HCT116 (cell line): ENCODE results near the gene MYL5. TPM values are rescaled to one million over a fixed set of nuclear protein-coding genes. Genes with fewer than 3 reads are reported as not detected.

Experiments used
- ATAC-seq: fragments of 200-7000 bp; cut with Tn5 transposase; 2 replicates; pipeline ENCODE4 v1.9.1; 2020; ENCODE audit warnings: mild to moderate bottlenecking, moderate library complexity
- BruUV-seq: library from RNA; stranded (reverse); fragments of 400-500 nt; replicated peaks from 2 replicates; lab custom pipeline; 2021; lab: Mats Ljungman, UMichigan
- CTCF ChIA-PET: fragments of 300-600 bp; sonication (Branson Sonifier 250); formaldehyde crosslinking; loops from one replicate; lab custom pipeline; 2021; ENCODE audit warnings: antibody characterized with exemption; lab: Charles Lee
- POLR2A ChIA-PET: fragments of 300-600, 350-600 bp; sonication (Branson Sonifier 250); formaldehyde crosslinking; loops from one replicate; lab custom pipeline; 2021; ENCODE audit warnings: antibody characterized with exemption; lab: Charles Lee
- RAD21 ChIA-PET, 2 experiments: fragments of 300-600 bp; sonication (Branson Sonifier 250); formaldehyde crosslinking; loops; one replicate each; lab custom pipeline; 2023; ENCODE audit warnings: low total read pairs in 2 of 2; ENCODE audit not compliant: uncharacterized antibody in 2 of 2, unreplicated experiment in 2 of 2, low non-redundant PET in 1 of 2; lab: Charles Lee
- DNase-seq: peaks from one replicate; pipeline ENCODE4 v3.0.0-alpha.2; 2010; ENCODE audit warnings: low read depth, low spot score
- H2AFZ ChIP-seq: fragments of 200-600 bp; shearing (Covaris generic), sonication (generic); 2 replicates; pipeline ENCODE4 v1.6.1; 2017; ENCODE audit warnings: low read depth, mixed run types, mixed read lengths, antibody characterized with exemption, low read length; ENCODE audit not compliant: poor library complexity, severe bottlenecking
- H3K27ac ChIP-seq: 2 replicates; pipeline ENCODE4 v1.5.1; 2012; ENCODE audit warnings: low read depth, low read length
- H3K27me3 ChIP-seq: fragments of 200-600 bp; sonication (generic); 2 replicates; pipeline ENCODE4 v1.6.1; 2016; ENCODE audit warnings: mixed run types, low read length, mixed read lengths; ENCODE audit not compliant: insufficient read depth
- H3K36me3 ChIP-seq, 2 experiments: fragments of 200-500 bp in 1 of 2; fragments of 200-600 bp in 1 of 2; sonication (Bioruptor generic) in 1 of 2; sonication (generic) in 1 of 2; 2 replicates each; pipeline versions ENCODE4 v1.5.1 to v1.6.1; 2014 to 2016; ENCODE audit warnings: low read length in 2 of 2, inconsistent platforms in 1 of 2, mixed read lengths in 1 of 2, mixed run types in 1 of 2; ENCODE audit not compliant: insufficient read depth in 2 of 2, control insufficient read depth in 1 of 2
- H3K4me1 ChIP-seq, 2 experiments: fragments of 200-600 bp in 1 of 2; sonication (generic) in 1 of 2; 2 replicates each; pipeline versions ENCODE4 v1.5.1 to v1.6.1; 2012 to 2017; ENCODE audit warnings: low read length in 2 of 2, inconsistent platforms in 1 of 2, mild to moderate bottlenecking in 1 of 2, mixed read lengths in 1 of 2, mixed run types in 1 of 2, moderate library complexity in 1 of 2; ENCODE audit not compliant: insufficient read depth in 2 of 2, control insufficient read depth in 1 of 2
- H3K4me2 ChIP-seq: fragments of 200-600 bp; sonication (generic); 2 replicates; pipeline ENCODE4 v1.6.1; 2017; ENCODE audit warnings: mixed run types, low read length, mixed read lengths
- H3K4me3 ChIP-seq, 2 experiments: fragments of 200-600 bp in 1 of 2; sonication (generic) in 1 of 2; replicated peaks in 1 of 2; 2 replicates each; pipeline ENCODE4 v1.5.1; 2011 to 2016; ENCODE audit warnings: low read length in 2 of 2, control low read depth in 1 of 2, low read depth in 1 of 2, mild to moderate bottlenecking in 1 of 2, mixed read lengths in 1 of 2, mixed run types in 1 of 2
- H3K79me2 ChIP-seq: fragments of 200-600 bp; sonication (generic); 2 replicates; pipeline ENCODE4 v1.6.1; 2017; ENCODE audit warnings: mild to moderate bottlenecking, mixed run types, low read length, moderate library complexity, mixed read lengths; ENCODE audit not compliant: insufficient read depth
- H3K9ac ChIP-seq: fragments of 200-600 bp; sonication (generic); 2 replicates; pipeline ENCODE4 v1.6.1; 2016; ENCODE audit warnings: low read length, mixed read lengths
- H3K9me2 ChIP-seq: fragments of 200-600 bp; sonication (generic), shearing (Covaris generic); 2 replicates; pipeline ENCODE4 v1.6.1; 2017; ENCODE audit warnings: mixed run types, mild to moderate bottlenecking, moderate library complexity; ENCODE audit not compliant: insufficient read depth
- H3K9me3 ChIP-seq, 2 experiments: fragments of 200-500 bp in 1 of 2; fragments of 200-600 bp in 1 of 2; sonication (Bioruptor generic) in 1 of 2; sonication (generic) in 1 of 2; 2 replicates each; pipeline ENCODE4 v1.6.1; 2014 to 2017; ENCODE audit warnings: low read length in 2 of 2, mixed read lengths in 2 of 2, inconsistent platforms in 1 of 2, low read depth in 1 of 2, mild to moderate bottlenecking in 1 of 2, mixed run types in 1 of 2, moderate library complexity in 1 of 2; ENCODE audit not compliant: control insufficient read depth in 1 of 2, insufficient read depth in 1 of 2
- H4K20me1 ChIP-seq: fragments of 200-600 bp; sonication (generic), shearing (Covaris generic); 2 replicates; pipeline ENCODE4 v1.6.1; 2017; ENCODE audit warnings: mixed run types, mild to moderate bottlenecking, moderate library complexity; ENCODE audit not compliant: insufficient read depth
- CBX3 ChIP-seq: IDR thresholded peaks from 2 replicates; pipeline ENCODE4 v1.6.1; 2012; ENCODE audit warnings: low read depth
- EGR1 ChIP-seq: IDR thresholded peaks from 2 replicates; pipeline ENCODE4 v1.6.1; 2012; ENCODE audit warnings: low read depth
- ELF1 ChIP-seq: IDR thresholded peaks from 2 replicates; pipeline ENCODE4 v1.6.1; 2012; ENCODE audit warnings: low read depth, borderline replicate concordance
- EZH2 ChIP-seq: fragments of 200-600 bp; sonication (generic); IDR thresholded peaks from 2 replicates; pipeline ENCODE4 v1.6.1; 2017; ENCODE audit warnings: antibody characterized with exemption, mixed run types
- EZH2phosphoT487 ChIP-seq: fragments of 200-600 bp; IDR thresholded peaks from 2 replicates; pipeline ENCODE4 v1.6.1; 2018; ENCODE audit warnings: antibody characterized with exemption, borderline replicate concordance
- FOSL1 ChIP-seq: IDR thresholded peaks from 2 replicates; pipeline ENCODE4 v1.6.1; 2012; ENCODE audit warnings: low read depth
- JUND ChIP-seq: IDR thresholded peaks from 2 replicates; pipeline ENCODE4 v1.6.1; 2012
- POLR2A ChIP-seq: IDR thresholded peaks from 2 replicates; pipeline ENCODE4 v1.7.0; 2011; ENCODE audit warnings: borderline replicate concordance; ENCODE audit not compliant: insufficient read depth, insufficient read length; ENCODE audit errors: extremely low read depth
- REST ChIP-seq: IDR thresholded peaks from 2 replicates; pipeline ENCODE4 v1.6.1; 2012; ENCODE audit warnings: low read depth
- SP1 ChIP-seq: IDR thresholded peaks from 2 replicates; pipeline ENCODE4 v1.6.1; 2012; ENCODE audit warnings: low read depth
- SRF ChIP-seq: IDR thresholded peaks from 2 replicates; pipeline ENCODE4 v1.6.1; 2012; ENCODE audit warnings: low read depth
- TCF7L2 ChIP-seq: IDR thresholded peaks from 2 replicates; pipeline ENCODE4 v1.7.0; 2011; ENCODE audit warnings: borderline replicate concordance, inconsistent platforms; ENCODE audit not compliant: insufficient read depth, insufficient read length; ENCODE audit errors: extremely low read depth
- YY1 ChIP-seq: IDR thresholded peaks from 2 replicates; pipeline ENCODE4 v1.6.1; 2011; ENCODE audit warnings: low read length, low read depth, moderate library complexity, mild to moderate bottlenecking; ENCODE audit not compliant: insufficient replicate concordance; ENCODE audit errors: extremely low read depth
- ZBTB33 ChIP-seq: IDR thresholded peaks from 2 replicates; pipeline ENCODE4 v1.6.1; 2011; ENCODE audit warnings: mild to moderate bottlenecking, low read length, moderate library complexity; ENCODE audit not compliant: insufficient replicate concordance; ENCODE audit errors: extremely low read depth
- ZFX ChIP-seq: fragments of 450-650 bp; IDR thresholded peaks from 2 replicates; pipeline ENCODE4 v1.6.1; 2017
- ZNF274 ChIP-seq: fragments of 200-500 bp; sonication (Bioruptor generic); IDR thresholded peaks from 2 replicates; pipeline ENCODE4 v1.6.1; 2014; ENCODE audit warnings: mild to moderate bottlenecking, low read depth, low read length, inconsistent platforms
- intact Hi-C: fragments of 100-400 bp; cut with micrococcal nuclease; formaldehyde crosslinking; loops from 2 replicates; pipeline ENCODE4 v1.10.0; 2022
- total RNA-seq: library from RNA; stranded (reverse); gene quantifications from one replicate; pipeline ENCODE4 v1.2.1, GENCODE V29; 2021; ENCODE audit not compliant: unreplicated experiment
- TF ChIP-seq, protein P1 (sequence below): IDR thresholded peaks from 2 replicates; pipeline ENCODE4 v1.6.1; 2012
- TF ChIP-seq, protein P2 (sequence below): IDR thresholded peaks from 2 replicates; pipeline ENCODE4 v1.6.1; 2012
- TF ChIP-seq, protein P3 (sequence below), 3 experiments: fragments of 200-600 bp in 1 of 3; sonication (generic) in 1 of 3; IDR thresholded peaks in 2 of 3; conservative IDR thresholded peaks in 1 of 3; 2 replicates each; pipeline ENCODE4 v1.5.1; 2012 to 2017; ENCODE audit warnings: low read depth in 2 of 3, low read length in 2 of 3, antibody characterized with exemption in 1 of 3, borderline replicate concordance in 1 of 3, control low read depth in 1 of 3, mild to moderate bottlenecking in 1 of 3, mixed read lengths in 1 of 3, mixed run types in 1 of 3, moderate library complexity in 1 of 3; ENCODE audit not compliant: insufficient read depth in 1 of 3

Gene MYL5
- total RNA-seq, 1 experiment from 2014 or later, result 14.0 TPM

- H3K27ac ChIP-seq, result no peak overlapping the region
- no peak overlapping the region for H3K4me2 ChIP-seq
- H3K36me3 ChIP-seq, result no peaks in the 10 kb centered on the region
- no peaks in the 10 kb centered on the region for H3K9me2 ChIP-seq
- H3K4me1 ChIP-seq, result peaks cover 23 to 57% of the 10 kb centered on the region in 2 experiments
- DNase-seq (no peak), ATAC-seq (no peak)
- H2AFZ ChIP-seq, result no peak overlapping the region
- RAD21 ChIA-PET, result no interaction called here
- peaks cover 7% of the 10 kb centered on the region; the same call in 1 of the 2 replicates for H3K79me2 ChIP-seq
- no peaks in the 10 kb centered on the region for H3K9me3 ChIP-seq
- CTCF ChIA-PET, result no interaction called here
- H3K4me3 ChIP-seq, result no peak overlapping the region
- no peak overlapping the region for H3K9ac ChIP-seq
- intact Hi-C loops, result loop anchor here (10.0 kb wide), 1 partner anchor 204 kb away; no protein-coding TSS in a partner anchor
- H3K27me3 ChIP-seq, result no peaks in the 10 kb centered on the region
- no peaks in the 10 kb centered on the region for H4K20me1 ChIP-seq
- POLR2A ChIA-PET, result no interaction called here
- no TSS peak for BruUV-seq
- no peak for TF ChIP-seq JUND
- TF ChIP-seq SRF, result no peak
- no peak for TF ChIP-seq YY1
- no peak for TF ChIP-seq ZBTB33
- TF ChIP-seq ZNF274, result no peak
- TF ChIP-seq, protein P1, sequence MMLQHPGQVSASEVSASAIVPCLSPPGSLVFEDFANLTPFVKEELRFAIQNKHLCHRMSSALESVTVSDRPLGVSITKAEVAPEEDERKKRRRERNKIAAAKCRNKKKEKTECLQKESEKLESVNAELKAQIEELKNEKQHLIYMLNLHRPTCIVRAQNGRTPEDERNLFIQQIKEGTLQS, result no peak
- TF ChIP-seq SP1, result no peak
- TF ChIP-seq POLR2A, result no peak
- TF ChIP-seq REST, result no peak
- TF ChIP-seq EZH2phosphoT487, result no peak
- TF ChIP-seq, protein P2, sequence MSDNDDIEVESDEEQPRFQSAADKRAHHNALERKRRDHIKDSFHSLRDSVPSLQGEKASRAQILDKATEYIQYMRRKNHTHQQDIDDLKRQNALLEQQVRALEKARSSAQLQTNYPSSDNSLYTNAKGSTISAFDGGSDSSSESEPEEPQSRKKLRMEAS, result no peak
- TF ChIP-seq EGR1, result no peak
- TF ChIP-seq, protein P3, sequence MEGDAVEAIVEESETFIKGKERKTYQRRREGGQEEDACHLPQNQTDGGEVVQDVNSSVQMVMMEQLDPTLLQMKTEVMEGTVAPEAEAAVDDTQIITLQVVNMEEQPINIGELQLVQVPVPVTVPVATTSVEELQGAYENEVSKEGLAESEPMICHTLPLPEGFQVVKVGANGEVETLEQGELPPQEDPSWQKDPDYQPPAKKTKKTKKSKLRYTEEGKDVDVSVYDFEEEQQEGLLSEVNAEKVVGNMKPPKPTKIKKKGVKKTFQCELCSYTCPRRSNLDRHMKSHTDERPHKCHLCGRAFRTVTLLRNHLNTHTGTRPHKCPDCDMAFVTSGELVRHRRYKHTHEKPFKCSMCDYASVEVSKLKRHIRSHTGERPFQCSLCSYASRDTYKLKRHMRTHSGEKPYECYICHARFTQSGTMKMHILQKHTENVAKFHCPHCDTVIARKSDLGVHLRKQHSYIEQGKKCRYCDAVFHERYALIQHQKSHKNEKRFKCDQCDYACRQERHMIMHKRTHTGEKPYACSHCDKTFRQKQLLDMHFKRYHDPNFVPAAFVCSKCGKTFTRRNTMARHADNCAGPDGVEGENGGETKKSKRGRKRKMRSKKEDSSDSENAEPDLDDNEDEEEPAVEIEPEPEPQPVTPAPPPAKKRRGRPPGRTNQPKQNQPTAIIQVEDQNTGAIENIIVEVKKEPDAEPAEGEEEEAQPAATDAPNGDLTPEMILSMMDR (IDR thresholded peaks at IDR 0.05 in 2 of 3, conservative IDR thresholded peaks at IDR 0.05 in 1 of 3; ENCODE audit: borderline replicate concordance in 1 of 3, insufficient read depth in 1 of 3, low read depth in 2 of 3, low read length in 2 of 3), result no peak
- no peak for TF ChIP-seq FOSL1
- TF ChIP-seq ZFX, result no peak
- TF ChIP-seq ELF1, result no peak
- TF ChIP-seq CBX3, result no peak
- TF ChIP-seq TCF7L2, result no peak
- TF ChIP-seq EZH2, result no peak
Measured at GRCh38 chr4:679104-679481, 4.8 kb downstream of the MYL5 start.
